Measurements from ENCODE around the gene TP53INP2.

Gene TP53INP2

GRCh38 chr20:34744340-34744739 lies 40.2 kb downstream of the TP53INP2 start:
- H3K79me2 ChIP-seq (ENCODE audit: control insufficient read depth, low read length), result no peaks in the 10 kb centered on the region
- H4K20me1 ChIP-seq (ENCODE audit: control insufficient read depth, insufficient read depth, low read depth, low read length), result no peaks in the 10 kb centered on the region
- H3K27ac ChIP-seq (ENCODE audit: low read depth, low read length), result no peak overlapping the region
- H3K9me3 ChIP-seq (ENCODE audit: control insufficient read depth, insufficient read depth, low read length), result no peaks in the 10 kb centered on the region
- no peaks in the 10 kb centered on the region for H3K27me3 ChIP-seq (ENCODE audit: control insufficient read depth, low read length)
- H3K4me3 ChIP-seq (ENCODE audit: low read length), result no peak overlapping the region
- 0 out of 2 replicates have a peak, but pooled peaks cover 2% of the 10 kb centered on the region for H3F3A ChIP-seq (ENCODE audit: control insufficient read depth, insufficient read depth)
- H3K4me1 ChIP-seq (ENCODE audit: control insufficient read depth, low read length), result no peaks in the 10 kb centered on the region
- no peak overlapping the region for H3K4me2 ChIP-seq (ENCODE audit: low read length)
- TF ChIP-seq CTCF (IDR thresholded peaks at IDR 0.05; ENCODE audit: low read depth, low read length, poor library complexity, severe bottlenecking) (no peak), EZH2phosphoT487 (IDR thresholded peaks at IDR 0.05; ENCODE audit: borderline replicate concordance, low read length) (no peak)
- peaks cover 58% of the 10 kb centered on the region for H3K36me3 ChIP-seq (ENCODE audit: control insufficient read depth, low read length)
- no peaks in the 10 kb centered on the region for H3K9me2 ChIP-seq (replicated peaks; ENCODE audit: control insufficient read depth, low read length)

- Histone ChIP-seq H3F3A (ENCODE audit: control insufficient read depth, insufficient read depth) (0 out of 2 replicates have a peak, but pooled peaks cover 2% of the 10 kb centered on the region), H3K79me2 (ENCODE audit: control insufficient read depth, low read length) (no peaks in the 10 kb centered on the region), H3K4me2 (ENCODE audit: low read length) (no peak overlapping the region), H3K27ac (ENCODE audit: low read depth, low read length) (no peak overlapping the region), H3K4me1 (ENCODE audit: control insufficient read depth, low read length) (no peaks in the 10 kb centered on the region), H3K9me2 (replicated peaks; ENCODE audit: control insufficient read depth, low read length) (no peaks in the 10 kb centered on the region), H3K27me3 (ENCODE audit: control insufficient read depth, low read length) (no peaks in the 10 kb centered on the region), H3K9me3 (ENCODE audit: control insufficient read depth, insufficient read depth, low read length) (no peaks in the 10 kb centered on the region), H3K36me3 (ENCODE audit: control insufficient read depth, low read length) (peaks cover 63% of the 10 kb centered on the region), H3K4me3 (ENCODE audit: low read length) (no peak overlapping the region), H4K20me1 (ENCODE audit: control insufficient read depth, insufficient read depth, low read depth, low read length) (no peaks in the 10 kb centered on the region)
- TF ChIP-seq EZH2phosphoT487 (IDR thresholded peaks at IDR 0.05; ENCODE audit: borderline replicate concordance, low read length) (no peak), CTCF (IDR thresholded peaks at IDR 0.05; ENCODE audit: low read depth, low read length, poor library complexity, severe bottlenecking) (no peak)
Observed at GRCh38 chr20:34744847-34745246, 40.7 kb downstream of the TP53INP2 start.

- 0 out of 2 replicates have a peak, but pooled peaks cover 2% of the 10 kb centered on the region for H3F3A ChIP-seq (ENCODE audit: control insufficient read depth, insufficient read depth)
- peaks cover 73% of the 10 kb centered on the region for H3K36me3 ChIP-seq (ENCODE audit: control insufficient read depth, low read length)
- no peaks in the 10 kb centered on the region for H4K20me1 ChIP-seq (ENCODE audit: control insufficient read depth, insufficient read depth, low read depth, low read length)
Observed at GRCh38 chr20:34746674-34747073, 42.5 kb downstream of the TP53INP2 start.

More at GRCh38 chr20:34746674-34747073, 42.5 kb downstream of the TP53INP2 start:
- H3K27ac ChIP-seq (ENCODE audit: low read depth, low read length), result no peak overlapping the region
- no peaks in the 10 kb centered on the region for H3K9me2 ChIP-seq (replicated peaks; ENCODE audit: control insufficient read depth, low read length)
- H3K4me1 ChIP-seq (ENCODE audit: control insufficient read depth, low read length), result no peaks in the 10 kb centered on the region
- H3K79me2 ChIP-seq (ENCODE audit: control insufficient read depth, low read length), result no peaks in the 10 kb centered on the region
- H3K27me3 ChIP-seq (ENCODE audit: control insufficient read depth, low read length), result no peaks in the 10 kb centered on the region
- TF ChIP-seq EZH2phosphoT487 (IDR thresholded peaks at IDR 0.05; ENCODE audit: borderline replicate concordance, low read length), result no peak
- TF ChIP-seq CTCF (IDR thresholded peaks at IDR 0.05; ENCODE audit: low read depth, low read length, poor library complexity, severe bottlenecking), result no peak
- no peaks in the 10 kb centered on the region for H3K9me3 ChIP-seq (ENCODE audit: control insufficient read depth, insufficient read depth, low read length)
- no peak overlapping the region for H3K4me2 ChIP-seq (ENCODE audit: low read length)
- H3K4me3 ChIP-seq (ENCODE audit: low read length), result no peak overlapping the region
